ENCODE data around the gene KLHL26.
"Not testable (repeated sequence)": the region's sequence is repeated elsewhere in the genome, so short reads cannot be mapped to it uniquely, and the experiment has no call there.

The KLHL26 gene

DNA sequence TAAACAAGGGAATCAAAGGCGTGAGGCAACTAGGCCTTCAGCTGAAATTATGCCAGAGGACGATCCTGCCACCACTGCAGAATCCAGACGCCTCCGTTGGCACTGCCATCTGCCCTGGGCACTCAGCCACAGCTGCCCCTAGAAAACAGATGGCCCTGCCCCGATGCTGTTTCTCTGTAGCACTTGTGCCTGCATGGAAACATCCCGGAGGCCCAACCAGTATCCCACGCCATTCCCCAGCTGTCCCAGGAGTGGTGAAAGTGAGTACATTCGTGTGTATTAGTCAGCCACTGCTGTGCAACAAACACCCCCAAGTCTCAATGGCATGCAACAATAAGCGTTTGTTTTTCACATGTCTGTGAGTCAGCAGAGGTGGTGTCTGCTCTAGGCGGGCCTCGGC, 37.8 kb downstream of the KLHL26 start:
- no peaks in the 10 kb centered on the region for H3K9me3 ChIP-seq (ENCODE audit: insufficient read depth, low read length)
- H3K9ac ChIP-seq (ENCODE audit: low read length) = no peak overlapping the region
- no peak overlapping the region for H3K4me2 ChIP-seq (ENCODE audit: low read length)
- no peaks in the 10 kb centered on the region for H3K36me3 ChIP-seq (replicated peaks; ENCODE audit: low read depth, low read length)
- no peaks in the 10 kb centered on the region for H3K79me2 ChIP-seq (ENCODE audit: low read length)
- no peak overlapping the region for H3K27ac ChIP-seq (ENCODE audit: low read length)
- H3K27me3 ChIP-seq (ENCODE audit: low read depth, low read length) = no peaks in the 10 kb centered on the region
- TF ChIP-seq, protein P1, sequence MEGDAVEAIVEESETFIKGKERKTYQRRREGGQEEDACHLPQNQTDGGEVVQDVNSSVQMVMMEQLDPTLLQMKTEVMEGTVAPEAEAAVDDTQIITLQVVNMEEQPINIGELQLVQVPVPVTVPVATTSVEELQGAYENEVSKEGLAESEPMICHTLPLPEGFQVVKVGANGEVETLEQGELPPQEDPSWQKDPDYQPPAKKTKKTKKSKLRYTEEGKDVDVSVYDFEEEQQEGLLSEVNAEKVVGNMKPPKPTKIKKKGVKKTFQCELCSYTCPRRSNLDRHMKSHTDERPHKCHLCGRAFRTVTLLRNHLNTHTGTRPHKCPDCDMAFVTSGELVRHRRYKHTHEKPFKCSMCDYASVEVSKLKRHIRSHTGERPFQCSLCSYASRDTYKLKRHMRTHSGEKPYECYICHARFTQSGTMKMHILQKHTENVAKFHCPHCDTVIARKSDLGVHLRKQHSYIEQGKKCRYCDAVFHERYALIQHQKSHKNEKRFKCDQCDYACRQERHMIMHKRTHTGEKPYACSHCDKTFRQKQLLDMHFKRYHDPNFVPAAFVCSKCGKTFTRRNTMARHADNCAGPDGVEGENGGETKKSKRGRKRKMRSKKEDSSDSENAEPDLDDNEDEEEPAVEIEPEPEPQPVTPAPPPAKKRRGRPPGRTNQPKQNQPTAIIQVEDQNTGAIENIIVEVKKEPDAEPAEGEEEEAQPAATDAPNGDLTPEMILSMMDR (IDR thresholded peaks at IDR 0.05; ENCODE audit: low read depth, low read length) = no peak
- H3K4me1 ChIP-seq (ENCODE audit: low read length) = no peaks in the 10 kb centered on the region
- no peak overlapping the region for H2AFZ ChIP-seq (ENCODE audit: low read depth, low read length)
- no peaks in the 10 kb centered on the region for H4K20me1 ChIP-seq (ENCODE audit: insufficient read depth, low read length)
- H3K4me3 ChIP-seq (ENCODE audit: low read length) = no peak overlapping the region

DNA sequence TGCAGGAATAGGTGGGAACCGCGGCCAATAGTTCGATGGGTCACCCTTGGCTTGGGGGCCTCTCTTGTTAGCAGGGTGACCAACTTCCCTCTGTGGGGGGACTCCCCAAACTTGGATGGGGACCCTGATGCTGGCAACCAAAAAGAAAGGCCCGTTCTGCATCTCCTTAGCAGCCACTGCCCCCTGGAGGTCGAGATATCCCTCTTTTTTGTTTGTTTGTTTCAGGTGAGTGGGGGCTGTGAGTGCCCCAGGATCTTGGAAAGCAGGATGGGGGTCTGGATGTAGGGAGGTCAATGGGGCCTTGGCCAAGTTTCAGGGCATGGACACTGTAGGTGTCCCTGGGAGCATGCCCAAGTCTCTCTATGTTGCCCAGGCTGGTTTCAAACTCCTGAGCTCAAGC, 39.0 kb downstream of the KLHL26 start:
- Histone ChIP-seq H4K20me1 (ENCODE audit: insufficient read depth, low read length) (no peaks in the 10 kb centered on the region), H3K79me2 (ENCODE audit: low read length) (no peaks in the 10 kb centered on the region), H3K4me3 (ENCODE audit: low read length) (no peak overlapping the region), H2AFZ (ENCODE audit: low read depth, low read length) (no peak overlapping the region), H3K27ac (ENCODE audit: low read length) (no peak overlapping the region), H3K4me1 (ENCODE audit: low read length) (no peaks in the 10 kb centered on the region), H3K9me3 (ENCODE audit: insufficient read depth, low read length) (no peaks in the 10 kb centered on the region), H3K27me3 (ENCODE audit: low read depth, low read length) (no peaks in the 10 kb centered on the region), H3K4me2 (ENCODE audit: low read length) (no peak overlapping the region), H3K9ac (ENCODE audit: low read length) (no peak overlapping the region), H3K36me3 (replicated peaks; ENCODE audit: low read depth, low read length) (no peaks in the 10 kb centered on the region)
- TF ChIP-seq, protein P1 (IDR thresholded peaks at IDR 0.05; ENCODE audit: low read depth, low read length) = peak; percentile 63
- TF ChIP-seq EZH2phosphoT487 (IDR thresholded peaks at IDR 0.05; ENCODE audit: low read depth) = no peak

DNA sequence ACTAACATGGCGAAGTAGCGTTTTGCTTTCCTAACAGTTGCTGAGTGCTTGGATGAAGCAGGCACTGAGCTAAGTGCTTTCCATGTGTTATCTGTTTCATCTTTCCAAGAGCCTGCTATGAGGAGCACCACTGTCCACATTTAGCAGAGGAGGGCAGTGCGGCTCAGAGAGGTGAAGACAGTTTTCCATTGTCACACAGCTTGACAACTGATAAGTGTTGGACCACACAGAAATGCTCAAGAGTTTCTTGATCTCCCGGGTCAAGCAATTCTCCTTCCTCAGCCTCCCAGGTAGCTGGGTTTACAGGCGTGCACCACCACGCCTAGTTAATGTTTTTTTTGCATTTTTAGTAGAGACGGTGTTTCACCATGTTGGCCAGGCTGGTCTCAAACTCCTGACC, 39.9 kb downstream of the KLHL26 start:
- H3K4me2 ChIP-seq (ENCODE audit: low read length) = no peak overlapping the region
- H3K36me3 ChIP-seq (replicated peaks; ENCODE audit: low read depth, low read length) = no peaks in the 10 kb centered on the region
- no peaks in the 10 kb centered on the region for H3K27me3 ChIP-seq (ENCODE audit: low read depth, low read length)
- no peaks in the 10 kb centered on the region for H3K9me3 ChIP-seq (ENCODE audit: insufficient read depth, low read length)
- no peak overlapping the region for H2AFZ ChIP-seq (ENCODE audit: low read depth, low read length)
- no peak overlapping the region for H3K9ac ChIP-seq (ENCODE audit: low read length)
- TF ChIP-seq, protein P1 (IDR thresholded peaks at IDR 0.05; ENCODE audit: low read depth, low read length) = no peak
- TF ChIP-seq EZH2phosphoT487 (IDR thresholded peaks at IDR 0.05; ENCODE audit: low read depth) = no peak
- no peaks in the 10 kb centered on the region for H4K20me1 ChIP-seq (ENCODE audit: insufficient read depth, low read length)
- H3K27ac ChIP-seq (ENCODE audit: low read length) = no peak overlapping the region
- no peak overlapping the region for H3K4me3 ChIP-seq (ENCODE audit: low read length)
- H3K79me2 ChIP-seq (ENCODE audit: low read length) = no peaks in the 10 kb centered on the region
- H3K4me1 ChIP-seq (ENCODE audit: low read length) = no peaks in the 10 kb centered on the region

DNA sequence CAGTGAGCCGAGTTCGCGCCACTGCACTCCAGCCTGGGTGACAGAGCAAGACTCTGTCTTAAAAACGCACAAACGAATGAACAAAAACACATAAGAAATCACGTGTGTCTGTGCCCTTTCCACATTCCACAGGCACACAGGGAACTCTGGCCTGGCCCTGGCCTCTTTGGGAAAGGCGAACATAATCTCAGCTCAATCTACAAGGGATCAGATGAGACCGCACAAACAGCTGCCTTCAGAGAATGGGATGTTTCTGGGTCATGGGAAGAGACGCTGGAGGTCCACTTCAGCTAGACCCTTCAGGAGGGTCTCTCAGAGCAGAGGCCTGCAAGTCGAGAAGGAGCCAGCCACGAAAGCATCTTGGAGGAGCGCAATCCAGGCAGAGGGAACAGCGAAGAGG, 40.3 kb downstream of the KLHL26 start:
- Histone ChIP-seq H3K27ac (ENCODE audit: low read length) (no peak overlapping the region), H3K9ac (ENCODE audit: low read length) (no peak overlapping the region), H3K27me3 (ENCODE audit: low read depth, low read length) (no peaks in the 10 kb centered on the region), H3K36me3 (replicated peaks; ENCODE audit: low read depth, low read length) (no peaks in the 10 kb centered on the region), H3K9me3 (ENCODE audit: insufficient read depth, low read length) (no peaks in the 10 kb centered on the region), H3K4me2 (ENCODE audit: low read length) (no peak overlapping the region), H3K79me2 (ENCODE audit: low read length) (no peaks in the 10 kb centered on the region), H4K20me1 (ENCODE audit: insufficient read depth, low read length) (no peaks in the 10 kb centered on the region), H2AFZ (ENCODE audit: low read depth, low read length) (no peak overlapping the region), H3K4me3 (ENCODE audit: low read length) (no peak overlapping the region), H3K4me1 (ENCODE audit: low read length) (no peaks in the 10 kb centered on the region)
- no peak for TF ChIP-seq EZH2phosphoT487 (IDR thresholded peaks at IDR 0.05; ENCODE audit: low read depth)
- TF ChIP-seq, protein P1 (IDR thresholded peaks at IDR 0.05; ENCODE audit: low read depth, low read length) = no peak

DNA sequence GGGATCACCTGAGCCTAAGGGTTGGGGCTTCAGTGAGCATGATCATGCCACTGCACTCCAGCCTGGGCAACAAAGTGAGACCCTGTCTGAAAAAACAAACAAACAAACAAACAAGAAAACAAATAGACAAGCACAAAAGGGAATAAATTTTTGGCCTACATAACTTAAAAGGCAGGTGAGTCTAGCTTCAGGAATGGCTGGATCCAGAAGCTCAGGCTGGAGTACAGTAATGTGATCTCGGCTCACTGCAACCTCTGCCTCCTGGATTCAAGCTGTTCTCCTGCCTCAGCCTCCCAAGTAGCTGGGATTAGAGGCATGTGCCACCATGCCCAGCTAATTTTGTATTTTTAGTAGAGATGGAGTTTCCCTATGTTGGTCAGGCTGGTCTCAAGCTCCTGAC, 43.3 kb downstream of the KLHL26 start:
- not testable (repeated sequence) for H4K20me1 ChIP-seq (ENCODE audit: insufficient read depth, low read length); H3K4me3 ChIP-seq (ENCODE audit: low read length); H3K9ac ChIP-seq (ENCODE audit: low read length); H3K36me3 ChIP-seq (replicated peaks; ENCODE audit: low read depth, low read length); H3K9me3 ChIP-seq (ENCODE audit: insufficient read depth, low read length); H3K4me2 ChIP-seq (ENCODE audit: low read length); H3K79me2 ChIP-seq (ENCODE audit: low read length); H3K27ac ChIP-seq (ENCODE audit: low read length); H3K27me3 ChIP-seq (ENCODE audit: low read depth, low read length); H2AFZ ChIP-seq (ENCODE audit: low read depth, low read length)
- peaks cover 10% of the 10 kb centered on the region for H3K4me1 ChIP-seq (ENCODE audit: low read length)
